Ovary (tissue), 9 donors: Measurements from ENCODE around the gene RPAP2. TPM values are rescaled to one million over a fixed set of nuclear protein-coding genes. Genes with fewer than 3 reads are reported as not detected.

Experiments
- DNase-seq, 5 donors: peaks; one replicate each; pipeline ENCODE4 v3.0.0-alpha.2; 2019 to 2020
- H3K27ac ChIP-seq, 2 donors: fragments of 200-600 bp; one replicate each; pipeline versions ENCODE4 v1.5.1 to v1.8.0; 2019 to 2022
- H3K27me3 ChIP-seq: fragments of 200-600 bp; one replicate; pipeline ENCODE4 v1.8.0; 2022
- H3K36me3 ChIP-seq: fragments of 200-600 bp; sonication (generic); one replicate; pipeline ENCODE4 v1.5.1; 2019
- H3K4me1 ChIP-seq: one replicate; pipeline ENCODE4 v1.8.1; 2013; ENCODE audit warnings: mild to moderate bottlenecking, moderate library complexity; ENCODE audit not compliant: insufficient read depth
- H3K4me3 ChIP-seq: fragments of 200-600 bp; sonication (generic); one replicate; pipeline ENCODE4 v1.5.1; 2017
- H3K9me3 ChIP-seq, 2 donors: fragments of 200-600 bp in 1 of 2; sonication (generic) in 1 of 2; one replicate each; pipeline versions ENCODE4 v1.5.1 to v1.8.1; 2013 to 2019; ENCODE audit warnings: mild to moderate bottlenecking in 1 of 2, moderate library complexity in 1 of 2
- EP300 ChIP-seq: sonication (generic); formaldehyde crosslinking; IDR thresholded peaks from one replicate; pipeline ENCODE4 v1.6.1; 2017; ENCODE audit warnings: antibody characterized with exemption
- POLR2A ChIP-seq: fragments of 450-650 bp; IDR thresholded peaks from one replicate; pipeline ENCODE4 v1.6.1; 2017; ENCODE audit warnings: antibody characterized with exemption, mild to moderate bottlenecking, moderate library complexity
- WGBS, 3 donors: extraction: QIAGEN DNeasy Blood & Tissue Kit in 1 of 3; methylation state at CpG; one replicate each; pipeline versions ENCODE4 v1.1.5 to v1.1.7; 2013 to 2017; 5-methylcytosine and 5-hydroxymethylcytosine counted together
- intact Hi-C, 4 donors: fragments of 100-400 bp; cut with DNase I; formaldehyde crosslinking; loops; one replicate each; pipeline versions ENCODE4 v1.11.0 to v1.15.1; 2022 to 2023
- polyA plus RNA-seq, 2 donors: library from polyadenylated mRNA; stranded (reverse); fragments of 200-250 nt in 1 of 2; fragments of 350-450 nt in 1 of 2; fragmentation: Illumina TruSeq in 1 of 2; extraction: RNeasy Lipid Tissue Mini Kit (QIAGEN cat#74804) in 1 of 2; gene quantifications; one replicate each; pipeline ENCODE4 v1.2.3, GENCODE V29; 2013 to 2014
- total RNA-seq, 7 donors: library from RNA; depleted of rRNA in 2 of 7; stranded (reverse); fragments of >200 nt in 2 of 7; fragmentation: NEBNext Ultra II Directional in 3 of 7; extraction: Animal tissue kit (Norgen Biotek cat#: 25700) in 3 of 7; gene quantifications; one replicate each; pipeline versions ENCODE4 v1.1.0 to v1.2.4, GENCODE V29; 2016 to 2023
- TF ChIP-seq, protein P1 (sequence below), 3 donors: fragments of 450-650 bp in 2 of 3; fragments of 200-600 bp in 1 of 3; IDR thresholded peaks; one replicate each; pipeline versions ENCODE4 v1.5.1 to v1.8.0; 2016 to 2022; ENCODE audit warnings: antibody characterized with exemption in 3 of 3, mild to moderate bottlenecking in 1 of 3
- donor health status: DM: no; HTN: no; CAD: no; lungs with moderate emphysema.
- donor health status: DM: no; HTN: no; CAD: no.
- donor health status: Bipolar disorder and iron deficiency.
- donor health status: DM: yes; HTN: yes; CAD: no.
- donor health status: DM: no; HTN: no; CAD: no.
- donor health status: DM: yes; HTN: yes; CAD: no.

Gene RPAP2
- total and polyA plus RNA-seq, 9 donors, result 6.3 to 46.4 (median 31.1) TPM

DNA sequence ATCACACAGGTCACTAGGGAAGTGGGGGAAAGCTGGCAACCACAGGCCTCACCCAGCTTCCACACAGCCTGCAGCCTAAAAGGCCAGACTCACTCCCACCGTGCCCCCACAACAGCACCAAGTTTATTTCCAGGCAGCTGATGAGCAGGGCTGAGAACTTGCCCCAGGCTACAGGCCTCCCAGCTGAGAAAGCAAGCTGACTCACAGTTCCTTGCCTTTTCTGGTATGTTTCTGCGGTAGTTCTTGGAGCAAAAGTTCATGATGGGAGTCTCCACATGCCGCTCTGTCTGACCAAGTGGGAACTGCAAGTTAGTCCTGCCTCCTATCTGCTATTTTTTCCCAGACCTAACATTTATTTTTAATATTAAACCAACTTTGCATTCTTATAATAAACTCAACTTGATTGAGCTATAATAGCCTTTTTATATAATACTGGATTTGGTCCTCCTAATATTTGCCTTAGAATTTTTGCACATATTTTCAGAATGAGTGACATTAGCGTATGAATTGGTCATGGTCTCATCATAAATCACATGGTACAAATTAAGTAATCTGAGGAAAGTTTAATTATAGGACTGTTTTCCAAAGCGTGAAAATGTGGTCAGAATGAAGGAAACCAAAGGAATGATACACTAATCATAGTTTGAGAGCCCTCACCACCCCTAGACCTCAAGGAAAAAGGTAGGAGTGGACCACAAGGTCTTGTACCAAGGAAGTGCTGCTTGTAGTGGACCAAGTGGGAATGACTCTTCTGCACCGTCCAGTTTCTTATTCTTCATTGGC is 30.7 kb downstream of the RPAP2 start:
- intact Hi-C loops, result no loop called here
- peaks cover 0 to 6% of the 10 kb centered on the region in 2 donors for H3K9me3 ChIP-seq
- WGBS, 3 donors, result 98 to 99% (median 98%) methylated on average over 6 of the region's 6 CpGs
- no peak overlapping the region for H3K4me3 ChIP-seq
- DNase-seq, result no peak
- no peaks in the 10 kb centered on the region for H3K36me3 ChIP-seq
- H3K27ac ChIP-seq, result no peak overlapping the region
- no peaks in the 10 kb centered on the region for H3K27me3 ChIP-seq
- TF ChIP-seq, protein P1, sequence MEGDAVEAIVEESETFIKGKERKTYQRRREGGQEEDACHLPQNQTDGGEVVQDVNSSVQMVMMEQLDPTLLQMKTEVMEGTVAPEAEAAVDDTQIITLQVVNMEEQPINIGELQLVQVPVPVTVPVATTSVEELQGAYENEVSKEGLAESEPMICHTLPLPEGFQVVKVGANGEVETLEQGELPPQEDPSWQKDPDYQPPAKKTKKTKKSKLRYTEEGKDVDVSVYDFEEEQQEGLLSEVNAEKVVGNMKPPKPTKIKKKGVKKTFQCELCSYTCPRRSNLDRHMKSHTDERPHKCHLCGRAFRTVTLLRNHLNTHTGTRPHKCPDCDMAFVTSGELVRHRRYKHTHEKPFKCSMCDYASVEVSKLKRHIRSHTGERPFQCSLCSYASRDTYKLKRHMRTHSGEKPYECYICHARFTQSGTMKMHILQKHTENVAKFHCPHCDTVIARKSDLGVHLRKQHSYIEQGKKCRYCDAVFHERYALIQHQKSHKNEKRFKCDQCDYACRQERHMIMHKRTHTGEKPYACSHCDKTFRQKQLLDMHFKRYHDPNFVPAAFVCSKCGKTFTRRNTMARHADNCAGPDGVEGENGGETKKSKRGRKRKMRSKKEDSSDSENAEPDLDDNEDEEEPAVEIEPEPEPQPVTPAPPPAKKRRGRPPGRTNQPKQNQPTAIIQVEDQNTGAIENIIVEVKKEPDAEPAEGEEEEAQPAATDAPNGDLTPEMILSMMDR (IDR thresholded peaks at IDR 0.05), result no peak
- no peak for TF ChIP-seq EP300
- no peak for TF ChIP-seq POLR2A
- no peaks in the 10 kb centered on the region for H3K4me1 ChIP-seq

DNA sequence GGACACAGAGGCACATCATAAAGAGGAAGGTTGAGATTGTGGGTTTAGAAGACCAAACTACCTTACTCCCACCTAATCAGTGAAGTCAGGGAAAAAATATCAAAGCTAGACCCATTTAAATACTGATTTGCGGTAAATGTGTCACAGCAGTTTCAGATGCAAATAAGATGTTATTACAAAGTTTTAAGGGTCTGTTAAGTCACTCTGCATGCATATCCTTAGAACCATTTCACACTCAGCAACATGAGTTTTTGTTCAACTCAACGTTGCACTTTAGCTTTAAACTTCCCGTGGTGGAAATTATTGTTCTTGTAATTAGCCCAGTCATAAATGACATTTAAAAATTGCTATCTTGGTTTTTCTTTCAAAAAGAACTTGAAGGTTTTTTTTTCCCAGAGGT is 34.8 kb downstream of the RPAP2 start:
- no peaks in the 10 kb centered on the region for H3K4me1 ChIP-seq
- no peaks in the 10 kb centered on the region for H3K9me3 ChIP-seq
- no peaks in the 10 kb centered on the region for H3K36me3 ChIP-seq
- H3K27ac ChIP-seq, result no peak overlapping the region
- H3K27me3 ChIP-seq, result no peaks in the 10 kb centered on the region
- intact Hi-C loops, result no loop called here
- TF ChIP-seq, protein P1 (IDR thresholded peaks at IDR 0.05), result no peak
- TF ChIP-seq POLR2A, result no peak
- TF ChIP-seq EP300, result no peak
- no peak for DNase-seq
- 58 to 60% (median 59%) methylated on average over 3 of the region's 3 CpGs for WGBS, 3 donors
- no peak overlapping the region for H3K4me3 ChIP-seq

DNA sequence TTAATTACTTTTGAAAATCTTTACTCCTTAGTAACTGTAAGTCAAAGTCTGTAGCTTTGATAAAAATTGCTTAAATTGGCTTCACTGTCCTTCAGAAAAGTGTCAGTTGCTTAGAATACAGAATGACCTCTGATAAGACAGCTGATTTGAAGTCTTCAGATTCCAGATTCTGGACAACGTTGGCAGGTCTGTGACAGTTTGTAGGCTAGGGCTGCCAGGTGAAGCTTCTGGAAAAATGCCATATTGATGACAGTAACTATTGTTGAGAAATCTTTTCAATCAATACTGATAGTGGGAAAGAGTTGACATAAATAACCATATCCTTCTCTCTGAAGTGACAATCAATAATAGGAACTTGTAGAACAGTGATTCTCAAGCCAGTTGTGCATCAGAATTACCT is 41.3 kb downstream of the RPAP2 start:
- no peaks in the 10 kb centered on the region for H3K36me3 ChIP-seq
- 51 to 67% (median 60%) methylated on average over 1 of the region's 1 CpG for WGBS, 3 donors
- H3K27me3 ChIP-seq, result no peaks in the 10 kb centered on the region
- no peak overlapping the region for H3K27ac ChIP-seq
- H3K4me1 ChIP-seq, result no peaks in the 10 kb centered on the region
- TF ChIP-seq, protein P1 (IDR thresholded peaks at IDR 0.05), result no peak
- TF ChIP-seq POLR2A (no peak), EP300 (no peak)
- intact Hi-C loops, result no loop called here
- no peak overlapping the region for H3K4me3 ChIP-seq
- H3K9me3 ChIP-seq, result no peaks in the 10 kb centered on the region
- DNase-seq, result no peak

DNA sequence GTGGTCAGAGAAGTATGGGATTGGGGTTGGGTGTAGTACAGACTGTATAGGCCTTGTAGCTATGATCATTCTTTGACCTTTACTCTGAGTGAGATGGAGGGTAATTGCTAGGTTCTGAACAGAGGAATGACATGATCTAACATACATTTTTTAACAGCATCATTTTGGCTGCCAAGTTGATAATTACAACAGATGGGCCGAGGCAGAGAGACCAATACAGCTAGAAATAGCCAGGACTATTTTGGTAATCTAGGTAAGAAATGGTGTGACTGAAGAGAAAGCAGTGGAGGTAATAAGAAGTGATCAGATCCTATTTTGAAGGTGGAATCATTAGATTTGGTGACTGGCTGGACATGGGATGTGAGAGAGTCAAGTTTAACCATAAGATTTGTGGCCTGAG is 43.5 kb downstream of the RPAP2 start:
- no peaks in the 10 kb centered on the region for H3K4me1 ChIP-seq
- no peaks in the 10 kb centered on the region for H3K27me3 ChIP-seq
- no peak overlapping the region for H3K27ac ChIP-seq
- TF ChIP-seq EP300 (no peak), POLR2A (no peak)
- TF ChIP-seq, protein P1 (IDR thresholded peaks at IDR 0.05), result no peak
- intact Hi-C loops, result no loop called here
- WGBS, 3 donors, result 97 to 98% (median 97%) methylated on average over 1 of the region's 1 CpG
- H3K36me3 ChIP-seq, result no peaks in the 10 kb centered on the region
- DNase-seq, result no peak
- no peak overlapping the region for H3K4me3 ChIP-seq
- H3K9me3 ChIP-seq, result no peaks in the 10 kb centered on the region
